ENCODE measurements around the gene SLC7A5.
"Not testable (repeated sequence)": the region's sequence is repeated elsewhere in the genome, so short reads cannot be mapped to it uniquely, and the experiment has no call there.

GRCh38 chr16:87858151-87858993 is 10.9 kb downstream of the SLC7A5 start:
- TF ChIP-seq CTCF, POLR2AphosphoS5, EP300 (IDR thresholded peaks at IDR 0.05): not testable (repeated sequence)
